Measurements from ENCODE around the gene CELF4.
"Not testable (repeated sequence)": the region's sequence is repeated elsewhere in the genome, so short reads cannot be mapped to it uniquely, and the experiment has no call there.

Gene CELF4

DNA sequence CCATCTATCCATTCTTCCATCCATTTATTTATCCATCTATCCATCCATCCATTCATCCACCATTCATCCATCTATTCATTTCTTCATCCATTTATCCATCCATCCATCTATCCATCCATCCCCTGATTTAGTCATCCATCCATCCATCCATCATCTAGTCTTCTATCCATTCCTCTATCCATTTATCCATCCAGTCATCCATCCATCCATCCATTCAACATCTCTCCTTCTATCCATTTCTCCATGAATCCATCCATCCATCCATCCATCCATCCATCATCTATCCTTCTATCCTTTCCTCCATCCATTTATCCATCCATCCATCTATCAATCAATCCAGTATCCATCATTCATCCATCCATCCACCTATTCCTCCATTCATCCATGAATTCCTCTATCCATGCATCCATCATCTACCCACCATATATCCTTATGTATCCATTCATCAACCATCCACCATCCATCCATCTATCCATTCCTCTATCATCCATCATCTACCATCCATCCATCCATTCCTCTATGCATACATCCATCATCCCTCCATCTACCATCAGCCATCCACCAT, 185.0 kb downstream of the CELF4 start:
- Mint-ChIP-seq H3K4me1 (ENCODE audit: low read depth) (no peaks in the 10 kb centered on the region), H3K27ac (no peak overlapping the region), H3K9me3 (no peaks in the 10 kb centered on the region), H3K4me3 (no peak overlapping the region), H3K36me3 (ENCODE audit: low read depth) (no peaks in the 10 kb centered on the region), H3K27me3 (peaks cover 5% of the 10 kb centered on the region)
- intact Hi-C loops (cut with micrococcal nuclease), result no loop called here

DNA sequence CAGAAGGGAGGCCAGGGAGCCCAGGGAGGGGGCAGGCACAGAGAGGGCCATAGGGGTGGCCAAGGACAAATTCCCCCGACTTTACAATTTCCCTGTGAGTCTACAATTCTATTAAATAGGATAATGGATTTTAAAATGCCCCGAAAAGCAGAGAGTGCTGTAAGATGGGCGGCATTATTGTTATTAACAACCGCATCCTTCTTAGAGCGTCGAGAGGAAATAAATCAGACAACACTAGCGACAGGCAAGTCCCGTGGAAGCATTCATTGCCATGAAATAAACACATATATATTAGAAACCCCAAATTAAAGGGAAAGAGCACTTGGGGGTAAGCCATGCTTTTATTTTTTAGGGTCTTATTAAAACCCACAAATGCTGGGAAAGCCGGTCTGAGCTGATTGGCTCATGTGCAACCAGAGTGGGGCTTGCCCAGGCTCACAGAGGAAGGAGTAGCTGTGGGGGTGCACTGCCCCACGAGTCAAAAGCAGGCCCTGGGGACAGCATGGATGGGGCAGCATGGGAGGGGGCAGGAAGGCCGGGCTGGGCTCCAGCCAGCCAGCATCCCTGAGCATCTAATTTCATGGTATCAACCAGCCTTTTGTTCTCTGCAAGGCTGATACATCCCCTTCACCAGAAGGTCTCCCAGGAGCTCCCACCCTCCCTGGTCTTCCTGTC, 187.1 kb downstream of the CELF4 start:
- H3K4me3 Mint-ChIP-seq, result no peak overlapping the region
- intact Hi-C loops (cut with micrococcal nuclease), result no loop called here
- H3K36me3 Mint-ChIP-seq (ENCODE audit: low read depth), result no peaks in the 10 kb centered on the region
- peaks cover 2% of the 10 kb centered on the region for H3K27me3 Mint-ChIP-seq
- no peak overlapping the region for H3K27ac Mint-ChIP-seq
- no peaks in the 10 kb centered on the region for H3K4me1 Mint-ChIP-seq (ENCODE audit: low read depth)
- no peaks in the 10 kb centered on the region for H3K9me3 Mint-ChIP-seq

DNA sequence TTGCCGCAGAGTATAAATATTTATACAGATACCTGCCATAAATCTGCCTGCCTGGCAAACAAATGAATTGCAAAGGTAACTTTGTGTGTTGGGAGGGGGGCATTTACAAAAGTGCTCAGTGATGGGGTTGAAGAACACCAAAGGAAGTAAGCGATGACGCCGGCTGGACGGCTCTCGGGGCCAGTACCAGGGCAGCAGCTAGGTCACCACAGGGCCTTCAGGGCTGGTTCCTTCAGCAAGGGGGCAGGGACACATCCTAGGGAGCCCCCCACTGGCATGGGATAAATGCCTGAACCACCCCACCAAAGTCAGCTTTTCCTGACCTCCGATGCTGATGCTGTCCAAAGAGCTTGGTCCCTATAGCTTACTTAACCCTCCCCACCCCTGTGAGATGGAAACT, 190.4 kb downstream of the CELF4 start:
- no peaks in the 10 kb centered on the region for H3K27me3 Mint-ChIP-seq
- no peaks in the 10 kb centered on the region for H3K36me3 Mint-ChIP-seq (ENCODE audit: low read depth)
- H3K9me3 Mint-ChIP-seq, result no peaks in the 10 kb centered on the region
- no peak overlapping the region for H3K27ac Mint-ChIP-seq
- intact Hi-C loops (cut with micrococcal nuclease), result no loop called here
- H3K4me3 Mint-ChIP-seq, result no peak overlapping the region
- no peaks in the 10 kb centered on the region for H3K4me1 Mint-ChIP-seq (ENCODE audit: low read depth)

DNA sequence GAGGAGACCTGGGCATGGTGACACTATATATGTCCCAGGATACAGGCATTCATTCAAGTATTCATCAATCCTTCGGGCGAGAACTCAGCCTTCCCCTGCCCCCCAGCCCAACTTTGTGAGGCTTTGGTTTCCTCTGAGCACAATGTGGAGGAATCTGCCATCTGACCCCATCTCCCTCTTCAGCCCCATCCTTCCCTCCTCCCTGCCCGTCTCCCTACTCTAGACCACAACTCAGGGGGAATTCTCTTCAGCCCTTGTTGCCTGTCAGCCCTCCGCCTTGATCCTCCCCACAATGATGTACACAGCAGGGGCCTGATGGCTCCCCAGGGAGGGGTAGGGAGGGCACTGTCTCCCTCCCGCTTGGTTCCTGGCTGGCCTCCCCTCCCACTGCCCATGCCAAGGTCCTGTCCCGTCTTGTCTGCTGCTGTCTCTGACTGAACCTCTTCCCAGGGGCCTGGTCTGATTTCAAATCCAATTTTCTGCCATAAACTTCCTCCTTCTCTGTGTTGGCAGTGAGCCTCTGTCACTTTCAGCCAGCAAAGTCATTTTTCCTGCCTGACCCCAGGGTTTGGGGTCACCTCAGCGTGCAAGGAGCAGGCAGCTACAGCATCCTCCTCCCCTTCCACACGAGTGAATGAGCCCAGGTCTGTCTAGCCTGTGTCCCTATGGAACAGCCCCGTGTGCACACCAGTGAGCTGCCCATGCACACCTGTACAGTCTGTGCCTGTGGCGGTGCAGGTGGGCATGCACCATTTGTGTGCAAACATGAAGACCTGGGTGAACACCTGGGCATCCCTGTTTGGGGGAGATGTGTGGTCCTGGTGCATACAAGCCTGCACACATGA, 197.3 kb downstream of the CELF4 start:
- no peak overlapping the region for H3K27ac Mint-ChIP-seq
- H3K36me3 Mint-ChIP-seq (ENCODE audit: low read depth), result no peaks in the 10 kb centered on the region
- intact Hi-C loops (cut with micrococcal nuclease), result no loop called here
- no peak overlapping the region for H3K4me3 Mint-ChIP-seq
- H3K27me3 Mint-ChIP-seq, result peaks cover 5% of the 10 kb centered on the region
- no peaks in the 10 kb centered on the region for H3K4me1 Mint-ChIP-seq (ENCODE audit: low read depth)
- no peaks in the 10 kb centered on the region for H3K9me3 Mint-ChIP-seq

DNA sequence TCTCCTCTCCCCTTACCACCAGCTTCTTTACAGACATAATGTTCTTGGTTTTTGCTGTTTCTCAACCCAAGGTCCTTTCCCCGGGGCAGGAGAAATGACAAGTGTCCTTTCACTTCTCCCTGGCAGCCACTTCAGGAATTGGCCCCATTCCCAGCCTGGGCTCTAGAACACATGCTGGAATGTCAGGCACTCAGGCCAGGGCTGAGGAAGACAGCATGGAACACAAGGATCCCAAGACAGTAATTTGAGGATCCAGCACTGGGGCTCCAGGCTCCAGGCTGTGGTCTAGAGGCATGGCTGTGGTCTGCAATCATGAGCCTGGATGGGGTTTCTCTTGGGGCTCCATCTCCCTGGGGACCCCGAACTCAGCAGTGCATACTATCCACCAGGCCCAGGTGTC, 201.4 kb downstream of the CELF4 start:
- Mint-ChIP-seq H3K9me3 (no peaks in the 10 kb centered on the region), H3K4me1 (ENCODE audit: low read depth) (no peaks in the 10 kb centered on the region), H3K27ac (no peak overlapping the region), H3K27me3 (peaks cover 25% of the 10 kb centered on the region), H3K4me3 (no peak overlapping the region), H3K36me3 (ENCODE audit: low read depth) (no peaks in the 10 kb centered on the region)
- intact Hi-C loops (cut with micrococcal nuclease), result no loop called here

DNA sequence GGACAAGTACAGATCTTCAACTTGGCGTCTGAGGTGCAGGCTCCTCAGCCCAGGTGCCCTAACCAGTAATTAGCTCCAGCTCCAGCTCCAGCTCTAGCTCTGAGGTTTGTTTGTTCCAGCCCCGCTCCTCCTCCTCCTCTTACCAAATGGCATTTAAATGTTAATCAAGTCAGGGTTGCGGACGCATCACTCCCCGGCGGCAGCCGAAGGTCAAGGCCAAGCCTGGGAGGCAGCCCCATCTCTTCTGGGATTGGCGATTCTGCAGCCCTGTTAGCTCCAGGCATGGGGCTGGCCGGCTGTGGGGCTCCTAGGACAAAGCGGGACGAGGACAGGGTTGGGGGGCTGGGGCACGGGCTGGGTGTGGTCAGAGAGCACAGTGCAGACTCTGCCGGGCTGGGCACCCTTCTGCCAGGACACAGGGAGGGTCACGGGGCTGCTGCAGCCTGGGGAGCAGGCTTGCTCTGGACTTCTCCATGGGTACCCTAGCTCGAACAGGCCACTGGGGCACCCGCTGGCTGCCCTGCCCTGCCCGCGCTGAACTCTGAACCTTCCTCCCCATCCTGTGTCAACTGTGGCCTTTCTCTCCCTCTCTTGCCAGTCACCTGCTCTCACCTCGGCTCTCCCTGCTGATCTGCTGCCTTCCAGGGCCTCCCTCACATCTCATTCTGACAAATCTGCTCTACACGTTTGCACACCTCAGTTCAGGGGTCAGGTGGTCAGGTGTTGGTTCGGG, 203.3 kb downstream of the CELF4 start:
- H3K4me3 Mint-ChIP-seq, result no peak overlapping the region
- H3K4me1 Mint-ChIP-seq (ENCODE audit: low read depth), result no peaks in the 10 kb centered on the region
- intact Hi-C loops (cut with micrococcal nuclease), result no loop called here
- no peaks in the 10 kb centered on the region for H3K9me3 Mint-ChIP-seq
- H3K27ac Mint-ChIP-seq, result no peak overlapping the region
- H3K36me3 Mint-ChIP-seq (ENCODE audit: low read depth), result no peaks in the 10 kb centered on the region
- peaks cover 25% of the 10 kb centered on the region for H3K27me3 Mint-ChIP-seq

DNA sequence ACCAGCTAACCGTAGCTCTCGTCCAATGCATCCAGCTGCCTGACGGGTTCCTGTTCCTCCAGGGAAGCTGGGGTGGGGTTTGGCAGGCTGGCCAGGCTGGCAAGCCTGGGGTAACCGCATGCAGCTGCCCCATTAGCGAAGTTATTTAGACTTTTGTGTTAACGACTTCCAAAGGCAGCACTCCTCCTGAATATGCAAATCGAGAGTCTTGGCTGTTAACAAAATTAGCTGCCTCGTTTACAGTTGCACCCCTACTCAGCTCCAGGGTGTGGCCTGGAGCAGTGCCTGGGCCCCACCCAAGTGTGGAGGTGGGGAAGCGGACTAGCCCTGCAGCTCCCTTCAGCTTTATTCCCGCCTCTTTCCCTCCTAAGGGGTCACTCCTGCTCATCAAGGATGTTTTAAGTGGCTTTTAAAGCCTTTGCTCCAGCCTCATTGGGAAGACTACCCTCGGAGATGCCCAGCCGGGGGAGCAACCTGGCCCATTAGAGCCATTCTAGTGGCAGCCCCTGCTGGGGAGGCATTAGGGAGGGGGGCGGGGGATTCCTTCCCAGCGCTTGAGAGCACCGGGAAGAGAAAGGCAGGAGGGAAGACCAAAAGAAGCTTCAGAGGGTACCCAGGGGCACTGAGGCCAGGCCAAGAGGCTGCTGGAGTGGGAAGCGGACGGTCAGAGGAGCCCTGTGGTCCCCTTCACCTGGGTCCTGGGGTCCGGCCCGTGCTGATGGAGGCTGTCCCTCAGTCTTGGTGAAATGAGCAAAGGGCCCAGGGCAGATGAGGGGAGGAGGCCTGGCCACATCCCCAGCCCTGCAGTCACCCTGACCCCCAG, 204.1 kb downstream of the CELF4 start:
- H3K4me1 Mint-ChIP-seq (ENCODE audit: low read depth), result no peaks in the 10 kb centered on the region
- no peaks in the 10 kb centered on the region for H3K9me3 Mint-ChIP-seq
- peaks cover 25% of the 10 kb centered on the region for H3K27me3 Mint-ChIP-seq
- no peaks in the 10 kb centered on the region for H3K36me3 Mint-ChIP-seq (ENCODE audit: low read depth)
- H3K4me3 Mint-ChIP-seq, result no peak overlapping the region
- intact Hi-C loops (cut with micrococcal nuclease), result no loop called here
- H3K27ac Mint-ChIP-seq, result no peak overlapping the region

DNA sequence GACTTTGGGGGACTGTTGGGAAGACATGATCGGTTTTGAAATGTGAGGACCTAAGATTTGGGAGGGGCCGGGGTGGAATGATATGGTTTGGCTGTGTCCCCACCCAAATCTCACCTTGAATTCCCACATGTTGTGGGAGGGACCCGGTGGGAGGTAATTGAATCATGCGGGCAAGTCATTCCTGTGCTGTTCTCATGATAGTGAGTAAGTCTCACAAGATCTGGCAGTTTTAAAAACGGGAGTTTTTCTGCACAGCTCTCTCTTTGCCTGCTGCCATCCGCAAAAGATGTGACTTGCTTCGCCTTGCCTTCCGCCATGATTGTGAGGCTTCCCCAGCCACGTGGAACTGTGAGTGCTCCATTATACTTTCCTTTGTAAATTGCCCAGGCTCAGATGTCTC, 207.5 kb downstream of the CELF4 start:
- H3K27me3 Mint-ChIP-seq, result peaks cover 20% of the 10 kb centered on the region
- intact Hi-C loops (cut with micrococcal nuclease); H3K4me1 Mint-ChIP-seq (ENCODE audit: low read depth); H3K9me3 Mint-ChIP-seq; H3K4me3 Mint-ChIP-seq; H3K36me3 Mint-ChIP-seq (ENCODE audit: low read depth); H3K27ac Mint-ChIP-seq: not testable (repeated sequence)

DNA sequence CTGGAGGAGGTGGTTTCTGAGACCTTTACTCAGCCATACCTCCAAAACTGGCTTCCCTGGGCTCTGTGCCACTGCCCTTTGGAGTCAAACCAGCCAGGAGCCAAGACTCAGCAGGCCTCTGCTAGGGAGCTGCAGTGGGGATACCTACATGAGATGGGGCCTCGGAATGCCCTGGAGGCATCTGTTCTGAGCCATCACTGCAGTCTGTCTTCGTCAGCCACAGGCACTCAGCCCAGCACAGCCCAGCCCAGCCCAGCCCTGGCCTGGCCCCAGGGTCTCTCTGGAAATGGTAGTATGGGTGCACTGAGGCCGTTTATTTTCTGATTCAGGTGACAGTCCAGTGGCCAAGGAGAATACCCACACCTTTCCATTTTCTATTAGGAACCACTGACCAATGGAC, 209.8 kb downstream of the CELF4 start:
- Mint-ChIP-seq H3K9me3 (no peaks in the 10 kb centered on the region), H3K27ac (no peak overlapping the region), H3K36me3 (ENCODE audit: low read depth) (no peaks in the 10 kb centered on the region), H3K4me1 (ENCODE audit: low read depth) (no peaks in the 10 kb centered on the region), H3K4me3 (no peak overlapping the region), H3K27me3 (no peaks in the 10 kb centered on the region)
- intact Hi-C loops (cut with micrococcal nuclease), result no loop called here

DNA sequence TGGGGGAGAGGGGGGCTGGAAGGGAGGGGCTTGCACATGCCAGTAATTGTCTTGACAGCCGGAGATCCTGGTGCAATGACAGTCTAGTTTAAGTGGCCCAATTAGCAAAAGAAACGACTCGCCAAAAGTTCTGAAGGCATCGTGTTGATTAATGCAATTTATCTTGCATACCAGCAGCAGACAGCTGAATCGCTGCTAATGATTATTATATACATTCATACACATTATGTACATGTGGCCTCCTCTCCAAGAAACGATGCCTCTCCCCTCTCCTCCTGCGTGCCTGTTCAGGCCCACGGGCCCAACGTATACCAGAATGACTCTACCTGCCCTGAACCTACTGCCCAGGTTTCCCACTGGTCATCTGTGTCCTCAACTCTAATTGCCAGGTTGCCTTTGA, 214.5 kb downstream of the CELF4 start:
- Mint-ChIP-seq H3K27ac (no peak overlapping the region), H3K4me3 (no peak overlapping the region), H3K27me3 (no peaks in the 10 kb centered on the region), H3K36me3 (ENCODE audit: low read depth) (no peaks in the 10 kb centered on the region), H3K9me3 (no peaks in the 10 kb centered on the region), H3K4me1 (ENCODE audit: low read depth) (no peaks in the 10 kb centered on the region)
- intact Hi-C loops (cut with micrococcal nuclease), result no loop called here

DNA sequence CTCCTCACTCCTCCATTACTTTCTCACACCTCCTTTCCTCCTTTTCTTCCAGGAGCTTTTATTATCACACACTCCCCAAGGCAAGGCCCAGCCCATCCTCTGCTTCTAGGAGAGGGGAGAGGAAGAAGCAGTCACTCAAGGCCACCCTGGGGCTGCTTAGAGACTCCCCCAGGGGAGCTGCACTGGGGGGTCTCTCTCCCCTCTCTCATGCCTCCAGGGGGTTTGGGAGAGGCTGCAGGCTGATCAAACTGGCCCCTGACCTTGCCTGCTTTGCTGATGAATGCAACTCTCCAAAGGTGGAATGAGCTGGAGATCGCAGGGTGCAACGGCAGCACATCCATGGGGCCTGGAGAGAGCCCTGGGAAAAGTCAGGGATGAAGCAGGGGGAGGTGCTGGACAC, 216.9 kb downstream of the CELF4 start:
- H3K27ac Mint-ChIP-seq, result no peak overlapping the region
- intact Hi-C loops (cut with micrococcal nuclease), result no loop called here
- H3K36me3 Mint-ChIP-seq (ENCODE audit: low read depth), result no peaks in the 10 kb centered on the region

DNA sequence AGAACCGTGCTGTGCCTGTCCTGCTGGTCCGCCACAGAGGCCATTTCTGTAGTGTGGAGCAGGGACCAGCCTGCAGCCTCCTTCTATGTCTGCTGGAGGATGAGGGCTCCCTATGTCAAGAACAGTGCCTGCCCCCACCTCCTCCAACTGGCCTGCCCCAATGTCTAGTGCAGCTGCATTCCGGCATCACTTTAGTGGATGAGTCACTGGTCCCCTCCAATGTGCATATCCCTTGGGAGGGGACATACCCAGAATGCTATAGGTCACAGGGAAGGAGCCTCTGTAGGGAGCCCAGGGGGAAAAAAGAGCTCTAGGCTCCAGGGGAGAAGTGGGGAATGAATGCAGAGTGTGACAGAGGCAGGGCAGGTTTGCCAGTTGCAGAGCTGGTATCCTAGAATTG, 219.6 kb downstream of the CELF4 start:
- Mint-ChIP-seq H3K36me3 (ENCODE audit: low read depth) (no peaks in the 10 kb centered on the region), H3K9me3 (no peaks in the 10 kb centered on the region), H3K27me3 (peaks cover 7% of the 10 kb centered on the region), H3K4me1 (ENCODE audit: low read depth) (no peaks in the 10 kb centered on the region), H3K4me3 (no peak overlapping the region), H3K27ac (no peak overlapping the region)
- intact Hi-C loops (cut with micrococcal nuclease), result no loop called here

More for the DNA sequence above, 216.9 kb downstream of the CELF4 start:
- no peak overlapping the region for H3K4me3 Mint-ChIP-seq
- no peaks in the 10 kb centered on the region for H3K4me1 Mint-ChIP-seq (ENCODE audit: low read depth)
- H3K27me3 Mint-ChIP-seq, result peaks cover 5% of the 10 kb centered on the region
- no peaks in the 10 kb centered on the region for H3K9me3 Mint-ChIP-seq

DNA sequence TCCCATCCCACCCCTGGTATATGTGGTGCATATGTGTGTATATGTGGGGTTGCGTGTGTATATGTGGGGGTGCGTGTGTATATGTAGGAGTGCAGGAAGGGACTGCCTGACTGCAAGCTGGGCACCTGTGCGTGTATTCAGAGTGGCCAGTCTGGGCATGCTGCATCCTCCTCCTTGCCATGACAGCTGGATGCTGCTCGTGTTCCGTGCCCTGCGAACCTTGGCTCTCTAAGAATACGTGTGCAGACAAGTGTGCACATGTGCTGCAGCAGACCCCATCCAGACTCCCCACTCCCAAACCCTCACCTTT, 222.1 kb downstream of the CELF4 start:
- H3K4me1 Mint-ChIP-seq (ENCODE audit: low read depth), result no peaks in the 10 kb centered on the region
- peaks cover 7% of the 10 kb centered on the region for H3K27me3 Mint-ChIP-seq
- intact Hi-C loops (cut with micrococcal nuclease), result no loop called here
- H3K36me3 Mint-ChIP-seq (ENCODE audit: low read depth), result no peaks in the 10 kb centered on the region
- no peak overlapping the region for H3K4me3 Mint-ChIP-seq
- H3K27ac Mint-ChIP-seq, result no peak overlapping the region
- no peaks in the 10 kb centered on the region for H3K9me3 Mint-ChIP-seq
